HG03159 (cell line): ENCODE measurements around the gene PINK1.
"Not testable (repeated sequence)": the region's sequence is repeated elsewhere in the genome, so short reads cannot be mapped to it uniquely, and the experiment has no call there.

Experiments
- ATAC-seq: cut with Tn5 transposase; IDR thresholded peaks from one replicate; pipeline ENCODE4 v1.9.1; 2021; ENCODE audit warnings: mild to moderate bottlenecking, moderate library complexity; ENCODE audit not compliant: unreplicated experiment

PINK1 gene

GRCh38 chr1:20673626-20674025 lies 40.4 kb downstream of the PINK1 start:
- ATAC-seq, result not testable (repeated sequence)

DNA sequence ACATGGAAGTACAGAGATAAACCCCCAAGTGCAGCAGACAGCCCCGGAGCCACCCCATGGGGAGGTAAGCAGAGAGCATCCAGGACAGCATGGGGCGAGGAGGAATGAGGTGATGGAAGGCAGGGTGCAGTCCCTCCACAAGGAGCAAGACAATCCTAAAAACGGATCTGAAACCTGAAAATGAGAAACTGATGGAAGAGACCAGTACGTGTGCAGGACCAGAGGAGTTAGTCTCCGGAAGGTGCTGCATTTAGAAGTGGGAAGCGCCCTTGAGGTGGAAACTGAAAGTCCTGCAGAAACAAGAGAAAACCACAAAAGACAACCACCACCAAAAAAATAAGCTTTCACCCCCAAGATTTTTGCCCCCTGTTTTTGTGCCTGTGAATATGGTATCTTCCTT lies 45.3 kb downstream of the PINK1 start:
- no peak for ATAC-seq

- no peak for ATAC-seq
Measured at GRCh38 chr1:20680269-20680668, 47.0 kb downstream of the PINK1 start.

- no peak for ATAC-seq
Measured at GRCh38 chr1:20681999-20682398, 48.7 kb downstream of the PINK1 start.

DNA sequence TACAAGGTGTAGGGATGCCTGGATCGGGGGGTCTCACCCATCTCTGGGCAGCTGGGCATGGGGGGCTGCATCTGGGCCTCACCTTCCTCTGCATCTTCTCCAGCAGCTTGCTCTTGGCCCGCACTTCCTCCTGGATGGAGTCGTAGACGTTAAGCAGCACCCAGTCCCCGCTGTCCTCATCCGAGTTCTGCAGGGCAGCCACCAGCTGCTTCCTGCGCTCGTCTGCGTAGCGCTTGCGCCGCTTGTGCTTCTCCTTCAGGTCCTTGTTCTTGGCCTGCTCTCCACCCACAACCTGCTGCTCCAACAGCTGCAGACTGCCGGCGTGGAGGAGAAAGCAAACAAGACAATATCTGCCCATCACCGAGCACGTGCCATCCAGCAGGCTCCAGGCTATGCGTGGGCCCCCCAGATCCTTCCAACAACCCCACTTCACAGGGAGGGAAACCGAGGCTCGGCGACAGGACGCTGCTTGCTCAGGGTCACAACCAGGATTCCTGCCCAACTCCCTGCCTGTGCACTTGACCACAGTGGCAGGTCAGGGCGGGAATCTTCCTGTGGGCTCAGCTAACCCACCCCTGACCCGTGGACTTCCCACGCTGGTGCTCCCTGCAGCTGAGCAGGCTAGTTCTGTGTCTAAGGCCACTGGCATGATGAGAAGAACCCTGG lies 49.4 kb downstream of the PINK1 start:
- ATAC-seq, result no peak

DNA sequence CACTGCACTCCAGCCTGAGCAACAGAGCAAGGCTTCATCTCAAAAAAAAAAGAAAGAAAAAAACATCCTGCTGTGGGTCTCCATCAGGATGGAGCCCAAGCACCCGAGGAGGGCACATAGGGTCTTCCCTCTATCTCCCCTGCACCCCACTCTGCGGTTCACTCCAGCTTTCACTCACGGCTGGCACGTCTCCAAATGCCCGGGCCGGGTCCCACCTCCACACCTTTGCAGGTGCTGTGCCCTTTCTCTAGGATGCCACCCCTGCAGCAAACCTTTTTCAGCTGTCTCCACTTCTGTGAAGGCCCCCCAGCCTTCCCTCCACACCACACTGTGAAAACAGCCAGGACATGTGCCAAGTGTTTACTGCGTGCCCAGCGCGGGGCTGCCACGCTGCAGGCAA lies 50.4 kb downstream of the PINK1 start:
- ATAC-seq, result no peak

GRCh38 chr1:20684050-20684620 lies 50.9 kb downstream of the PINK1 start:
- ATAC-seq, result no peak

DNA sequence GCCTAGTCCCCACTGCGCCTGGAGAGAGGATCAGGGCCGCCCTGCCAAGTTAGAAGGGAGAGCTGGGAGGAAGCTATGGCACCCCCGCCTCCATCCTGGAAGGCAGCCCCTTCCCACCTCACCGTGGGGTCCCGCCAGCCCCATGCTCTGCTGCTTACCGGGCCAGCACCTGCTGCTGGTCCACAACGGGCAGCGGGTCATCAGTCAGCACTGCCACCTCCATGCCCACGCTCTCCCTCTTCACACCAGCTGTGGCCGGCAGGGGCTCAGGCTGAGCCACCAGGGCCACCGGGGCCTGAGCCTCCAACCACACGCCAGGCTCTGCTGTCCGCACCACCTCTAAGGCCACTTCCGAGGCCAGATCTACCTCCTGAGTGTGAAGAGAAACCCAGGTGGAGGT lies 51.4 kb downstream of the PINK1 start:
- no peak for ATAC-seq

GRCh38 chr1:20685099-20685662 lies 51.9 kb downstream of the PINK1 start:
- ATAC-seq, result no peak

DNA sequence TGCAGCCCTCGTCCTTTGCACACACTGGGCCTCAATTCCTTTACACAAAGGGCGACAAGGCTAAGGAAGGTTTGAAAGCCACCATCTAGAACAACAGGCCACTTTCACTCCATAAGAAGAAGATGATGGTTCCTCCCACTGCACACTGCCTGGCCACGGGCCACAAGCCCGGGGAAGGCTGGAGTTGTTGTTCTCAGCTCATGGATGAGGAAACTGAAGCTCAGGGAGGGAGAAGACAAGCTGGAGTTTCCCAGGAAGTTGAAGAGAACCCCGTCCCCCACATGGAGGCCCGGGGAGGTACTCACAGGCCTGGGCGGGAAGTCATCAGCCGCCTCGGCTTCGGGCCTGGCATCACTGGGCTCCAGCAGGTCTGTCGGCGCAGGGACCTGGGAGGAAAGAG lies 52.5 kb downstream of the PINK1 start:
- ATAC-seq, result no peak

DNA sequence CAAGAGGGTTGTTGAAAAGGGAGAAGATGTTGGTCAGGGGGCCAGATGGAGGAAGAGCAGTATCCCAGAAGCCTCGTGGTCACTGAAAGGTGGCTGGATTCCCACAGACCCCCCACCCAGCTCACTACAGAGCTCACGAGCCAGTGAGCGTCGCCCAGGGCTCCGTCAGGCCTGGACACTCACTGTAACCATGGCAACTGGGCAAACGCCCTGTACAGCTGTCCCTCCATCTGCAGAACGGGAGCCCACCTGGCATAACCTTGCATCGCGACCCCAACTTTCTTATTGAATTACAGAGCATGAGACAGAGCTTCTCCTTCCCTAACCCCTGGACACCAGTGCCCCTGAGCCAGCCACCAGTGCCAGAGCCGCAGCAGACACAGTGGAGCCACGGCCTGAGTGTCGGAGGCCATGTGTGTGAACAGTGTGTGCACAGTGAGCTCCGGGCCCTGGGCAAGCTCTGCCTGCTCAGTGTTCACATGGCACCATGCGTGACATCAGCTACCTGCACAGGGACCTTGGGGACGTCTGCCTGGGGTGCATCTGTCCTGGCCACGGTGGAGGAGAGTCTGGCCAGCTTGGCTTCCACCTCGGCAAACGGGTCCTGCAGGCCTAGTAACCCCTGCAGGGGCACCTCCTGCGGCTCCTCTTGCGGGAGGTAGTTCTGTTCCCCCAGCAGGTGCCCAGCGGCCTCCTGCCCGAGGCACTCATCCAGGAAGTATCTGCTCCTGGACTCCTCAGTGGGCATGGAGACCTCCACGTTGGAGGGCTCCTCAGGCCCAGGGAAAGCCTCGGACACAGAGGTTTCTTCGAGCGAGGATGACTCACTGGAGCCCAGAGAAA lies 53.8 kb downstream of the PINK1 start:
- no peak for ATAC-seq

DNA sequence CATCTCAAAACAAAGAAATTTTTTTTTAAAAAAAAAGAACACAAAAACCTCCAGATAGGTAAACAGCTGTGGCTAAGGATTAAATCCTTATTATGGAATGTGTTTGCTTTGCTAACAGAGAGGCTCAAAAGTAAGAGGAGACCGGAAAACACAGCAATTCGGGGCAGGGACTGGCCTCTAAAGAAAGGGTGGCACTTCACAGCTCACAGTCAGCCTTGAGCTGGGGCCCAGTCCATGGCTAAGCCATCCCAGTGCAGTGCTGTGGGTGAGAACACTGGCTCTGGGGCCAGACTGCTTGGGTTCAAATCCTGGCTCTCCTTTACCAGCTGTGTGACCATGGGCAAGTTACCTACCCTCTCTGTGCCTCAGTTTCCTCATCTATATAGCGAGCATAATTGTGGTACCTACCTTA lies 56.4 kb downstream of the PINK1 start:
- ATAC-seq, result no peak

DNA sequence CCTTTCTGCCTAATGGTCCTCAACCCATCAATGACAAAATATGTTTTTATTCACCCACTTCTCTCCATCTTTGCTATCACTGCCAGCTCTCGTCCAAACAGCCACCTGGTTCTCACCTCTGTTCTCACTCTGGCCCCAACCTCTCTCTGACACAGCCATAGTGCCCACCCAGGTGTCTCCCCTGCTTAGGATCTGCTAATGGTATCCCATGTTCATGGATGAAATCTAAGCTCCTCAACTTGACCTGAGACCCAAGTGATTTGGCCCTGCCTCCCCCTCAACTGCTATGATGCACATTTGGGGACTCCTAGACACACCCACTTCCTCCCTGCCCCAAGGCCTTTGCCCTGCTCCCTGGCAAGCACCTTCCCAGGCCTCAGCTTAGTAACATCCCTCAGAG lies 58.6 kb downstream of the PINK1 start:
- no peak for ATAC-seq

DNA sequence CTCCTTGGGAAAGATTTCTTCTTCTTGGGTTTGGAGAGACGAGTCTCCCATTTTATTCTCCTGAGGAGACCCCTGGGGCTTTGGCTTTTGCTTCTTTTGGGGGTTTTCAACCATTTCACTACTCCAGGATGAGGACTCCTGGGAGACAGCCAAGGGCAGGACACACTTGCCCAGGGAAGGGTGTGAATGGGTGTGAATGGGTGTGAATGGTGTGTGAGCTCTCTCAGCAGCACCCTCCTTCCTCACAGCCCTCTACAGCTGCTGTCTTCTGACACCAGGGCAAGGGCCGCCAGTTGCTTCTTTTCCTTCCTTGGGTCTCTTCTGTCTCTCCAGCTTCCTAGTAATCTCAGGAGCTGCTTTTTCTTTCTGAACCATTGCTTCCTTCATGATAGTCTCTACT lies 60.4 kb downstream of the PINK1 start:
- no peak for ATAC-seq

DNA sequence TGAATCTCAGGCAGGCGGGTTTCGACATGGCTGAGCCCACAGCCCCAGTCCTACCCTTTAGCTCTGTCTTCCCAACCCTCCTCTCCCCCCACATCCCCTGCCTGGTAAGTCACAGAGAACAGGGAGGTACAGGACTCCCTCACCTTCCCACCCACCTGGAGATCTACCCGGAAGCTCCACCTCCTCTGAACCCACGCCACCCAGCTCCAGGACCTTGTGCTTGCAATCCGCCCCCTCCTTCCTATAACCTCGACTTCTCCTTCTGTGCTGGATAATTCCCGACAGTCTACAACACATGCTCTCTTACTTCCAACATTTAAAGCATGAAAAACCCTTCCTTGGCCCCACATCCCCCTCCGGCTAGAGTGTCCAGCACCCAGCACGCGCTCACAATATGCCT lies 62.3 kb downstream of the PINK1 start:
- ATAC-seq, result no peak

DNA sequence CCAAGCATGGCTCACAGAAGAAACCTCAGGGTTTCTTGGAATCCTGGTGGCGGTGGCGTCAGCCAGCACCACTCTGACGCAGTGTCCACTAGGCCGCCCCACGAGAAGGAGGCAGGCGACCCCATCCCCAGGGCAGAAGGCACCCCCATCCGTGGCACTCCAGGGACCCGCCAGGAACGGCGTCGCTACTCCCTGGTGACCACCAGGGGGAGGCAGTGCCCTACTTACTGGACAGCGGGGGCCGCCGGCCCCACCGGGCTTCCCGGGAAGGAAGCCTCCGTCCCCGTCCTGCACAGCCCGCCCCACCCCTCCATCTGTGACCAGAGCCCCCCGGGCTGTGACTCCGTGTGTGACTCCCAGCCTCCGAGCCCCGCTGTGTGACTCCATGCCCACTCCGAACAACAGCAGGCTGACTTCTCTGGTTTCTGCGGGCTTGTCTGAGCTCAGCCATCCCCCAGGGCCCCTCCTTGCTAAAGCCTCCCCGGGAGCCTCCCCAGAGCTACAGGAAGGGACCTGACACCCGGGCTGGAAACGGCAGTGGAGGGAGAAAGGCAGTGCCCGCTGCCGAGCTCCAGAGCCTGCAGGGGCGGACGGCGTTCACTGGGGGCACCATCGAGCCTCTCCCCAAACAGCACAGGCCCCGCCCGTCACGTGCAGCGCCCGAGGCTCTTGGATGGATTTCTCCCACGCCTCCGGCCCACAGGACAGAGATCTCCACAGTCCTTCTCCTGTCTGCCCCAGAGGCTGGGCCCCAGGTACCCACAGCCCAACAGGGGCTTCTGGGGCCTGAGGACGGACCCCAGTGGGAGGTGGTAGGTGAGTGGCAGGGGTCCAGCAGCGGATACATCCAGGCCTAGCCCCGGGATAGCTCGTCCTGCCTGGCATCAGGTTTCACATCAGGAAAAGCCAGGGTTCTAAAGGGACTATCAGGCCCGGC lies 63.4 kb downstream of the PINK1 start:
- ATAC-seq, result peak; percentile 73

- no peak for ATAC-seq
Measured at GRCh38 chr1:20697563-20697962, 64.3 kb downstream of the PINK1 start.

DNA sequence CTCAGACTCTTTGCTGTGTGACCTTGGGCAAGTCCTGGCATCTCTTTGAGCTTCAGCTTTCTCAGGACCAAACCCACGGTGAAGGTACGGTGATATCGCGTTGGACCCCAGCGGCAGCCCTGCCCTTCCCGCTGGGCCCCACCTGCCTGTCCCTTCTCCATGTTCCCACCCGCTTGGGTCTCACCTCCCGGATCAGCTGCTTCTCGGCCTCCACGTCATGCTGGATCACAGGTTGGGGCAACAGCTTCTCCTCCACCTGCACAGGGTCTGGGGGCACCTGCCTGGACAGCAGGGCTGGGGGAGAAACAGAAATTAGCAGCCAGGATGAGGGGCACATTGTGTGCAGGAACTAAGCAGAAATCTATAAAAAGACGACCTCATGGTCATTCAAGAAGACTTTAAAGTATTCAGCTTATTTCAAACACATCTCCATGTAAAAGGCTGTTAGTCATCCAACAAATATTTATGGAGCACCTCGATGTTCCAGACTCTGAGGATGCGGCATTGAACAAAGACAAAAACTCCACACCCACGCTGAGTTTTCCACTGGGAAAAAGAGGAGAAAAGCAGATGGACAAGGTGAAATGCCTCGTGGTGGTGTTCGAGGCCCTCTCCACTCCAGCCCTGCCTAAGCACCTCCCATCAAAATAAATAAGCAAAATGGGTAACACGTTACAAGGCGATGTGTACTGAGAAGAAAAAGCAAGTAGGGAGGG lies 65.1 kb downstream of the PINK1 start:
- ATAC-seq, result no peak

DNA sequence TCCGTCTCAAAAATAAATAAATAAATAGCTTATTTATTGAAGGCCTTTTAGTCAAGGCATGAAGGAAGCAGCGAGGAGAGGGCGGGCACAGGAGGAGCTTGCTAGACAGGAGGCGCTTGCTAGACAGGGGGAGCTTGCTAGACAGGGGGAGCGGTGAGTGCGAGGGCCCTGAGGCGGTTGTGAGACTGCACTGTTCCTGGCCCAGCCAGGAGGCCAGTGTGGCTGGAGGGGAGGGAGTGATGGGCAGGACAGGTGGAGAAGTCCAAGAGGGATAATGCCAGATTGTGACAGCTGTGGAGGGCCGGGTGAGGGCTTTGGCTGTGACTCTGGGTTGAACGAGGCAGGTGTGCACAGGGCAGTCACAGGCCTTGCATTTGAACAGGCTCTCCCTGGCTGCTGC lies 66.3 kb downstream of the PINK1 start:
- ATAC-seq, result no peak

GRCh38 chr1:20700636-20701215 lies 67.5 kb downstream of the PINK1 start:
- ATAC-seq, result no peak
